Measurements from ENCODE around the gene TSFM. TPM values are rescaled to one million over a fixed set of nuclear protein-coding genes. Genes with fewer than 3 reads are reported as not detected.

TSFM gene
- total and polyA plus RNA-seq, 2 of the 13 experiments (the other 11 are each of a cell fraction or from before 2014, with no cell fraction given), result 29.8 to 68.3 TPM

DNA sequence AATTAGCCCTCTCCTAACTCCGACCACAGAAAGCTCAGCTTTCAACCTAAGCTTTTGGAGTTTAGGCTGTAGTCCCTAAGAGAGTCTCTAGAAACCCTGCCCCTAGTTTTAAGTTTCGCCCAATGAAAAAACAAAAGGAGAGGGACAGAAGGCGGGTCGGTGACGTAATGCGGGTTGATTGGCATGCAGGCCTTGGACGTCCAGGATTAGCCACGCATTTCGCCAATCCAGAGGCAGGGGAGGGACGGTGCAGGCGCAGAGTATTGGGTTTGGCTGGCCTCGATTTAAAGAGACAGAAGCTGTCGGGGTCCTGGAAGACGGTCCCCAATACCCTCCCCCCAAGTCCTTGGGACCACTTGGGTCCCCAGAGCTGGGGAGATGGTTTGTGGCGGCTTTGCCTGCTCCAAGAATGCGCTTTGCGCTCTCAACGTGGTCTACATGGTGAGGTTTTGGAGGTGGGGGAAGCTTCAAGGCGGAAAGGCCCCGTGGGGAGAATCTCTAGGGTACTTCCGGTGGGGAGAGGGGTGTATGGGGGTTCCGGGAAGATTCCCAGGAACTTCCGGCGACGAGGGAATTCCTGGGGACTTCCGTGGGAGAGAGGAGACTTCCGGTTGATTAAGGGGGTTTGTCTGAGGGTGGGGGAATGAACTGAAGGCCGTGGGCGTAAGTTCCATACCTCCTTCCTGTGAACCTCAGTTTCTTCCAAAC lies 37.7 kb upstream of the TSFM start, which contains the start of gene TSPAN31 (continued):
- TF ChIP-seq, protein P1, sequence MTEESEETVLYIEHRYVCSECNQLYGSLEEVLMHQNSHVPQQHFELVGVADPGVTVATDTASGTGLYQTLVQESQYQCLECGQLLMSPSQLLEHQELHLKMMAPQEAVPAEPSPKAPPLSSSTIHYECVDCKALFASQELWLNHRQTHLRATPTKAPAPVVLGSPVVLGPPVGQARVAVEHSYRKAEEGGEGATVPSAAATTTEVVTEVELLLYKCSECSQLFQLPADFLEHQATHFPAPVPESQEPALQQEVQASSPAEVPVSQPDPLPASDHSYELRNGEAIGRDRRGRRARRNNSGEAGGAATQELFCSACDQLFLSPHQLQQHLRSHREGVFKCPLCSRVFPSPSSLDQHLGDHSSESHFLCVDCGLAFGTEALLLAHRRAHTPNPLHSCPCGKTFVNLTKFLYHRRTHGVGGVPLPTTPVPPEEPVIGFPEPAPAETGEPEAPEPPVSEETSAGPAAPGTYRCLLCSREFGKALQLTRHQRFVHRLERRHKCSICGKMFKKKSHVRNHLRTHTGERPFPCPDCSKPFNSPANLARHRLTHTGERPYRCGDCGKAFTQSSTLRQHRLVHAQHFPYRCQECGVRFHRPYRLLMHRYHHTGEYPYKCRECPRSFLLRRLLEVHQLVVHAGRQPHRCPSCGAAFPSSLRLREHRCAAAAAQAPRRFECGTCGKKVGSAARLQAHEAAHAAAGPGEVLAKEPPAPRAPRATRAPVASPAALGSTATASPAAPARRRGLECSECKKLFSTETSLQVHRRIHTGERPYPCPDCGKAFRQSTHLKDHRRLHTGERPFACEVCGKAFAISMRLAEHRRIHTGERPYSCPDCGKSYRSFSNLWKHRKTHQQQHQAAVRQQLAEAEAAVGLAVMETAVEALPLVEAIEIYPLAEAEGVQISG (CRISPR knock-in tag; IDR thresholded peaks at IDR 0.05), result peak; percentile 82
- TF ChIP-seq NR3C1 (CRISPR knock-in tag; IDR thresholded peaks at IDR 0.05) (no peak), REPIN1 (CRISPR knock-in tag; IDR thresholded peaks at IDR 0.05; ENCODE audit: borderline replicate concordance, low read depth) (no peak; the same call in 1 of the 2 replicates), KAT7 (CRISPR knock-in tag; IDR thresholded peaks at IDR 0.05; ENCODE audit: borderline replicate concordance) (no peak), KLF9 (CRISPR knock-in tag; IDR thresholded peaks at IDR 0.05; ENCODE audit: low read depth) (peak; percentile 11; the same call in 1 of the 2 replicates), ADNP (CRISPR knock-in tag; IDR thresholded peaks at IDR 0.05) (no peak), ZNF883 (CRISPR knock-in tag; IDR thresholded peaks at IDR 0.05; ENCODE audit: not compliant biosample characterization) (peak; percentile 55), KDM5B (CRISPR knock-in tag; IDR thresholded peaks at IDR 0.05; ENCODE audit: borderline replicate concordance) (peak; percentile 61; the same call in 1 of the 2 replicates), ZNF430 (CRISPR knock-in tag; IDR thresholded peaks at IDR 0.05) (peak; percentile 66), ZNF607 (CRISPR knock-in tag; IDR thresholded peaks at IDR 0.05; ENCODE audit: borderline replicate concordance) (no peak; the same call in 1 of the 2 replicates), KAT8 (CRISPR knock-in tag; IDR thresholded peaks at IDR 0.05) (peak; percentile 65; the same call in 1 of the 2 replicates), ZNF530 (CRISPR knock-in tag; IDR thresholded peaks at IDR 0.05; ENCODE audit: low read depth) (no peak), SCMH1 (CRISPR knock-in tag; IDR thresholded peaks at IDR 0.05; ENCODE audit: borderline replicate concordance) (no peak), ZNF326 (CRISPR knock-in tag; IDR thresholded peaks at IDR 0.05; ENCODE audit: borderline replicate concordance) (no peak), SIN3A (IDR thresholded peaks at IDR 0.05; ENCODE audit: borderline replicate concordance, low read depth, low read length) (0 out of 2 replicates have a peak, but pooled peaks have one; percentile 6), RNF2 (conservative IDR thresholded peaks at IDR 0.05; ENCODE audit: low read depth) (0 out of 2 replicates have a peak, but pooled peaks have one; percentile 19), RBM22 (optimal IDR thresholded peaks at IDR 0.05; ENCODE audit: low read length) (peak; percentile 8), DPF2 (CRISPR knock-in tag; IDR thresholded peaks at IDR 0.05; ENCODE audit: borderline replicate concordance, low read depth) (no peak), ELF1 (CRISPR knock-in tag; IDR thresholded peaks at IDR 0.05) (peak; percentile 73), MXD4 (CRISPR knock-in tag; IDR thresholded peaks at IDR 0.05) (no peak)
- TF ChIP-seq, protein P2, sequence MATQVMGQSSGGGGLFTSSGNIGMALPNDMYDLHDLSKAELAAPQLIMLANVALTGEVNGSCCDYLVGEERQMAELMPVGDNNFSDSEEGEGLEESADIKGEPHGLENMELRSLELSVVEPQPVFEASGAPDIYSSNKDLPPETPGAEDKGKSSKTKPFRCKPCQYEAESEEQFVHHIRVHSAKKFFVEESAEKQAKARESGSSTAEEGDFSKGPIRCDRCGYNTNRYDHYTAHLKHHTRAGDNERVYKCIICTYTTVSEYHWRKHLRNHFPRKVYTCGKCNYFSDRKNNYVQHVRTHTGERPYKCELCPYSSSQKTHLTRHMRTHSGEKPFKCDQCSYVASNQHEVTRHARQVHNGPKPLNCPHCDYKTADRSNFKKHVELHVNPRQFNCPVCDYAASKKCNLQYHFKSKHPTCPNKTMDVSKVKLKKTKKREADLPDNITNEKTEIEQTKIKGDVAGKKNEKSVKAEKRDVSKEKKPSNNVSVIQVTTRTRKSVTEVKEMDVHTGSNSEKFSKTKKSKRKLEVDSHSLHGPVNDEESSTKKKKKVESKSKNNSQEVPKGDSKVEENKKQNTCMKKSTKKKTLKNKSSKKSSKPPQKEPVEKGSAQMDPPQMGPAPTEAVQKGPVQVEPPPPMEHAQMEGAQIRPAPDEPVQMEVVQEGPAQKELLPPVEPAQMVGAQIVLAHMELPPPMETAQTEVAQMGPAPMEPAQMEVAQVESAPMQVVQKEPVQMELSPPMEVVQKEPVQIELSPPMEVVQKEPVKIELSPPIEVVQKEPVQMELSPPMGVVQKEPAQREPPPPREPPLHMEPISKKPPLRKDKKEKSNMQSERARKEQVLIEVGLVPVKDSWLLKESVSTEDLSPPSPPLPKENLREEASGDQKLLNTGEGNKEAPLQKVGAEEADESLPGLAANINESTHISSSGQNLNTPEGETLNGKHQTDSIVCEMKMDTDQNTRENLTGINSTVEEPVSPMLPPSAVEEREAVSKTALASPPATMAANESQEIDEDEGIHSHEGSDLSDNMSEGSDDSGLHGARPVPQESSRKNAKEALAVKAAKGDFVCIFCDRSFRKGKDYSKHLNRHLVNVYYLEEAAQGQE (IDR thresholded peaks at IDR 0.05; ENCODE audit: borderline replicate concordance in 1 of 2, low read depth in 1 of 2, low read length in 2 of 2), result peak in 1 of 2 experiments; percentile 44; a peak in 1 of 4 replicates
- TF ChIP-seq, protein P3, sequence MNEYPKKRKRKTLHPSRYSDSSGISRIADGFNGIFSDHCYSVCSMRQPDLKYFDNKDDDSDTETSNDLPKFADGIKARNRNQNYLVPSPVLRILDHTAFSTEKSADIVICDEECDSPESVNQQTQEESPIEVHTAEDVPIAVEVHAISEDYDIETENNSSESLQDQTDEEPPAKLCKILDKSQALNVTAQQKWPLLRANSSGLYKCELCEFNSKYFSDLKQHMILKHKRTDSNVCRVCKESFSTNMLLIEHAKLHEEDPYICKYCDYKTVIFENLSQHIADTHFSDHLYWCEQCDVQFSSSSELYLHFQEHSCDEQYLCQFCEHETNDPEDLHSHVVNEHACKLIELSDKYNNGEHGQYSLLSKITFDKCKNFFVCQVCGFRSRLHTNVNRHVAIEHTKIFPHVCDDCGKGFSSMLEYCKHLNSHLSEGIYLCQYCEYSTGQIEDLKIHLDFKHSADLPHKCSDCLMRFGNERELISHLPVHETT (CRISPR knock-in tag; conservative IDR thresholded peaks at IDR 0.05), result no peak
